Psoas muscle (tissue), 8 donors: Measurements from ENCODE around the gene ZNF143. TPM values are rescaled to one million over a fixed set of nuclear protein-coding genes. Genes with fewer than 3 reads are reported as not detected.
A peak's percentile ranks its signal among the peaks of the same experiment; 100 is the strongest.

Source experiments
- ATAC-seq, 4 donors: fragments of 200-7000 bp; cut with Tn5 transposase; one replicate each; pipeline ENCODE4 v1.9.1; 2020; ENCODE audit warnings: moderate library complexity in 3 of 4, mild to moderate bottlenecking in 2 of 4
- DNase-seq, 2 donors: peaks; one replicate each; pipeline ENCODE4 v3.0.0-alpha.2; 2020
- H3K27ac ChIP-seq: fragments of 200-600 bp; one replicate; pipeline ENCODE4 v1.8.0; 2022
- H3K27me3 ChIP-seq, 3 donors: fragments of 200-600 bp in 1 of 3; one replicate each; pipeline versions ENCODE4 v1.6.1 to v1.8.0; 2013 to 2022; ENCODE audit warnings: low read length in 2 of 3, mild to moderate bottlenecking in 2 of 3, moderate library complexity in 1 of 3; ENCODE audit not compliant: insufficient read depth in 3 of 3
- H3K36me3 ChIP-seq, 2 donors: fragments of 200-600 bp in 1 of 2; one replicate each; pipeline versions ENCODE4 v1.6.1 to v1.8.0; 2013 to 2022; ENCODE audit warnings: low read depth in 1 of 2, mild to moderate bottlenecking in 1 of 2, moderate library complexity in 1 of 2; ENCODE audit not compliant: insufficient read depth in 1 of 2
- H3K4me1 ChIP-seq: fragments of 200-600 bp; one replicate; pipeline ENCODE4 v1.8.0; 2022
- H3K4me3 ChIP-seq: fragments of 200-600 bp; one replicate; pipeline ENCODE4 v1.8.0; 2022; ENCODE audit warnings: mild to moderate bottlenecking
- H3K9me3 ChIP-seq: fragments of 200-600 bp; one replicate; pipeline ENCODE4 v1.8.0; 2022
- WGBS, 3 donors: extraction: QIAGEN DNeasy Blood & Tissue Kit; methylation state at CpG; one replicate each; pipeline versions ENCODE4 v1.1.6 to v1.1.7; 2013; 5-methylcytosine and 5-hydroxymethylcytosine counted together
- intact Hi-C, 2 donors: fragments of 100-400 bp; cut with DNase I; formaldehyde crosslinking; loops; one replicate each; pipeline versions ENCODE4 v1.11.0 to v1.14.2; 2022
- polyA plus RNA-seq, 3 donors: library from polyadenylated mRNA; stranded (reverse); fragments of 200-250 nt; gene quantifications; one replicate each; pipeline ENCODE4 v1.2.3, GENCODE V29; 2013
- total RNA-seq, 4 donors: library from RNA; stranded (reverse); fragmentation: NEBNext Ultra II Directional in 2 of 4; extraction: Animal tissue kit (Norgen Biotek cat#: 25700) in 2 of 4; gene quantifications; one replicate each; pipeline versions ENCODE4 v1.2.1 to v1.2.4, GENCODE V29; 2021 to 2023
- TF ChIP-seq, protein P1 (sequence below): fragments of 200-600 bp; IDR thresholded peaks from one replicate; pipeline ENCODE4 v1.8.0; 2022; ENCODE audit warnings: antibody characterized with exemption
- donor health status: healthy with polysubstance abuse.
- donor health status: DM: no; HTN: no; CAD: no; lungs with moderate emphysema.
- donor health status: Bipolar disorder and iron deficiency.
- donor health status: healthy.
- donor health status: DM: yes; HTN: yes; CAD: no.
- donor health status: DM: no; HTN: no; CAD: no.
- donor health status: DM: no; HTN: no; CAD: no.
- donor health status: DM: yes; HTN: yes; CAD: no.

The ZNF143 gene
- total and polyA plus RNA-seq, 7 donors = 21.1 to 27.9 (median 24.4) TPM

DNA sequence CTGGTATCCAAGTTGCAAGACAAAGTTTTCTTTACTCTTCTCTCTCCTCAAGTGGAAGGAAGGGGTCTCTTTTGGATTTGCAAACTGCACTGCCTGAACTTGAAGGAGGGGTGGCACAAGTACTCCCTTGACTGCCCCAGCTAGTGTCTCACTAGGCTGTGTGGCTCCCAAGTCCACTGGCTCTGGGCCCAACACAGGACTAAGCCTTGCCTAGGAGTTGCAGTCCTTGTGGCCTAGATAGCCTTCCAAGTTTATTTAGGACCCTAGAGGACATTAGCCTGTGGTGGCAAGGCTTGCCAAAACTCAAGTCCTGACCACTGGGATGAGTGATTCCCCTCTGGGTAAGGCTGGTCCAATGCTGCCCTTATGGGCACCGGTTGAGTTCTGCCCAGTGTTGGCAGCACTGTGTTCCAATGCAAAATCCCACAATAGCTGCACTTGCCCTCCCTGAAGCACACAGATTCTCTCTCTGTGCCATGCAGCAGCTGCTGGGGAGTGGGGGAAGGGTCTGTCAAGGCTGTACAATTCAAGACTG, 102.5 kb downstream of the ZNF143 start:
- no peak overlapping the region for H3K4me3 ChIP-seq
- intact Hi-C loops = no loop called here
- no peaks in the 10 kb centered on the region for H3K27me3 ChIP-seq
- WGBS, 3 donors = 28 to 39% (median 33%) methylated on average over 1 of the region's 1 CpG
- H3K36me3 ChIP-seq = no peaks in the 10 kb centered on the region
- DNase-seq (no peak), ATAC-seq (no peak)
- peaks cover 21% of the 10 kb centered on the region for H3K4me1 ChIP-seq
- TF ChIP-seq, protein P1, sequence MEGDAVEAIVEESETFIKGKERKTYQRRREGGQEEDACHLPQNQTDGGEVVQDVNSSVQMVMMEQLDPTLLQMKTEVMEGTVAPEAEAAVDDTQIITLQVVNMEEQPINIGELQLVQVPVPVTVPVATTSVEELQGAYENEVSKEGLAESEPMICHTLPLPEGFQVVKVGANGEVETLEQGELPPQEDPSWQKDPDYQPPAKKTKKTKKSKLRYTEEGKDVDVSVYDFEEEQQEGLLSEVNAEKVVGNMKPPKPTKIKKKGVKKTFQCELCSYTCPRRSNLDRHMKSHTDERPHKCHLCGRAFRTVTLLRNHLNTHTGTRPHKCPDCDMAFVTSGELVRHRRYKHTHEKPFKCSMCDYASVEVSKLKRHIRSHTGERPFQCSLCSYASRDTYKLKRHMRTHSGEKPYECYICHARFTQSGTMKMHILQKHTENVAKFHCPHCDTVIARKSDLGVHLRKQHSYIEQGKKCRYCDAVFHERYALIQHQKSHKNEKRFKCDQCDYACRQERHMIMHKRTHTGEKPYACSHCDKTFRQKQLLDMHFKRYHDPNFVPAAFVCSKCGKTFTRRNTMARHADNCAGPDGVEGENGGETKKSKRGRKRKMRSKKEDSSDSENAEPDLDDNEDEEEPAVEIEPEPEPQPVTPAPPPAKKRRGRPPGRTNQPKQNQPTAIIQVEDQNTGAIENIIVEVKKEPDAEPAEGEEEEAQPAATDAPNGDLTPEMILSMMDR = no peak
- no peak overlapping the region for H3K27ac ChIP-seq
- peaks cover 3% of the 10 kb centered on the region for H3K9me3 ChIP-seq

DNA sequence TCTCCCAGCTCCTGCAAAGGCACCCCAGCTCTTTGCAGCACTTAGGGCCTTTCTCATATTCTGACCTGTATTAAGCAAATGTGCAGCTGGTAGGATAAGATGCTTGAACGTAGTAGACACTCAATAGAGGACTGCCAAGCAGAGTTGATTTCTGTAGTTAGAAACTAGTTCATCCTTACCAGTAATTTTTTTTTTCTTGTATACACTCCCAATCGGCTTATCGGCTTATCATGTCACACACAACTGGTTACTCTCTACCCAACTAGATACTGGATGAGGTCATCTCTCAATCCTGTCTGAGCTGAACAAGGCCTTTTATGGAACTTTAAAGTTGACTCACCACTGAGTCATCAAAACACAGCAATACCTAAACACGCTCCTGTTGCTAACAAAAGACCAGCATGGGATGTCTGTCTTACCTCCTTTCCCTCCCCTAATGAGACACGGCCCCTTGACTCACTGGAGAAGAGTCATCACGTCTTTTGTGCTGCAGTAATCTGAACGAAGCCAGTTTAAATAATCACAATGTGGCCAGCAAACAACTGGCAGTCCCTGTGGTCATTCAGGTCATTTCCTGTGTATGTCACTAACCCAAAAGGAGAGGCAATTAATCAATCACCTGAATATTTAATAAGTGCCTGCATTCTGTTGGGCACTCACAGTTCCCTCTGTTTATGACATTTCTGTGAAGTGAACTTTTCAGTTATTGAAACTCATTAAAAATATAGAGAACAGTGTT, 105.2 kb downstream of the ZNF143 start:
- Histone ChIP-seq H3K9me3 (no peaks in the 10 kb centered on the region), H3K4me3 (no peak overlapping the region), H3K4me1 (peaks cover 24% of the 10 kb centered on the region), H3K36me3 (no peaks in the 10 kb centered on the region), H3K27me3 (peaks cover 0 to 2% (median 0%) of the 10 kb centered on the region in 3 donors), H3K27ac (peak overlapping the region; percentile 88)
- intact Hi-C loops = no loop called here
- DNase-seq (peak in 1 of 2 donors; percentile 18), ATAC-seq (peak; percentile 92 to 97 (median 95))
- TF ChIP-seq, protein P1 = no peak
- WGBS, 3 donors = 17 to 22% (median 18%) methylated on average over 7 of the region's 7 CpGs

DNA sequence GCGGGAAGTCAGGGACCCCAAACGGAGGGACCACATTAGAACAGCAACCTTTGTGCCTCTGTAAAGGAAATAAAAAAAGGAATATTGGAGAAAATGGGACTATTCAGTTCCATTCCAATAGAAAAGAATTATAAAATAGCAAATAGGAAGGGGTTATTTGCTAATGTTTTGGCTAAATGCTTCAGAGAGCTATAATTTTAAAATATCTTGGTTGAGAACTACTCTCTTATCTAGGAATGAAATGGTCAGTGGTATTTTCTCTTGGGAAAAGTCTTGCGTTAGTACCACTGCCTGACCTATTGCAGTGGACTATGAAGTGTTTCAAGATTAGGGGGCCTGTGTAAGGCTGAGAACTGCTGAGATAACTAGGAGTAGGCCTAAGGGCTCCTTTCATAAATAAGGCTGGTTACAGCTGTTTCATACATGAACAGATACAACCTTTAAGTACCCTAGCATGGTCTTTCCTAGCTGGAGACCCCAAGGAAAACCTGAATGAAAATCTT, 105.8 kb downstream of the ZNF143 start:
- intact Hi-C loops = no loop called here
- no peaks in the 10 kb centered on the region for H3K36me3 ChIP-seq
- DNase-seq (no peak), ATAC-seq (no peak)
- H3K4me3 ChIP-seq = no peak overlapping the region
- peaks cover 24% of the 10 kb centered on the region for H3K4me1 ChIP-seq
- 87 to 93% (median 92%) methylated on average over 3 of the region's 3 CpGs for WGBS, 3 donors
- peak overlapping the region; percentile 88 for H3K27ac ChIP-seq
- TF ChIP-seq, protein P1 = no peak
- H3K9me3 ChIP-seq = no peaks in the 10 kb centered on the region
- peaks cover 0 to 4% (median 0%) of the 10 kb centered on the region in 3 donors for H3K27me3 ChIP-seq

DNA sequence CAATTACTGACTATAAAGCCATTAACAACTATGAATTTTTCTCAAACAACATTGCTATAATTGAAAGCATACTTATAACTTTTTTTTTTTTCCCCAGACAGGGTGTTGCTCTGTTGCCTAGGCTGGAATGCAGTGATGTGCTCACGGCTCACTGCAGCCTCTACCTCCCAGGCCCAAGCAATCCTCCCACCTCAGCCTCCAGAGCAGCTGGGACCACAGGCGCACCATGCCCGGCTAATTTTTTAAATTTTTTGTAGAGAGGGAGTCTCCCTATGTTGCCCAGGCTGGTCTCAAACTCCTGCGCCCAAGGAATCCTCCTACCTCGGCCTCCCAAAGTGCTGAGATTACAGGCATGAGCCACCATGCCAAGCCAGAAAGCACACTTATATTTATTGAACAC, 106.6 kb downstream of the ZNF143 start:
- DNase-seq = no peak
- no peaks in the 10 kb centered on the region for H3K9me3 ChIP-seq
- TF ChIP-seq, protein P1 = no peak
- H3K27ac ChIP-seq = no peak overlapping the region
- intact Hi-C loops = no loop called here
- ATAC-seq = no peak
- peaks cover 0 to 4% (median 0%) of the 10 kb centered on the region in 3 donors for H3K27me3 ChIP-seq
- H3K4me3 ChIP-seq = no peak overlapping the region
- 95 to 96% (median 96%) methylated on average over 5 of the region's 5 CpGs for WGBS, 3 donors
- peaks cover 24% of the 10 kb centered on the region for H3K4me1 ChIP-seq
- no peaks in the 10 kb centered on the region for H3K36me3 ChIP-seq
